ENCODE results near the gene PRKAB1.
"Not testable (repeated sequence)": the region's sequence is repeated elsewhere in the genome, so short reads cannot be mapped to it uniquely, and the experiment has no call there.

PRKAB1 gene, protein sequence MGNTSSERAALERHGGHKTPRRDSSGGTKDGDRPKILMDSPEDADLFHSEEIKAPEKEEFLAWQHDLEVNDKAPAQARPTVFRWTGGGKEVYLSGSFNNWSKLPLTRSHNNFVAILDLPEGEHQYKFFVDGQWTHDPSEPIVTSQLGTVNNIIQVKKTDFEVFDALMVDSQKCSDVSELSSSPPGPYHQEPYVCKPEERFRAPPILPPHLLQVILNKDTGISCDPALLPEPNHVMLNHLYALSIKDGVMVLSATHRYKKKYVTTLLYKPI

DNA sequence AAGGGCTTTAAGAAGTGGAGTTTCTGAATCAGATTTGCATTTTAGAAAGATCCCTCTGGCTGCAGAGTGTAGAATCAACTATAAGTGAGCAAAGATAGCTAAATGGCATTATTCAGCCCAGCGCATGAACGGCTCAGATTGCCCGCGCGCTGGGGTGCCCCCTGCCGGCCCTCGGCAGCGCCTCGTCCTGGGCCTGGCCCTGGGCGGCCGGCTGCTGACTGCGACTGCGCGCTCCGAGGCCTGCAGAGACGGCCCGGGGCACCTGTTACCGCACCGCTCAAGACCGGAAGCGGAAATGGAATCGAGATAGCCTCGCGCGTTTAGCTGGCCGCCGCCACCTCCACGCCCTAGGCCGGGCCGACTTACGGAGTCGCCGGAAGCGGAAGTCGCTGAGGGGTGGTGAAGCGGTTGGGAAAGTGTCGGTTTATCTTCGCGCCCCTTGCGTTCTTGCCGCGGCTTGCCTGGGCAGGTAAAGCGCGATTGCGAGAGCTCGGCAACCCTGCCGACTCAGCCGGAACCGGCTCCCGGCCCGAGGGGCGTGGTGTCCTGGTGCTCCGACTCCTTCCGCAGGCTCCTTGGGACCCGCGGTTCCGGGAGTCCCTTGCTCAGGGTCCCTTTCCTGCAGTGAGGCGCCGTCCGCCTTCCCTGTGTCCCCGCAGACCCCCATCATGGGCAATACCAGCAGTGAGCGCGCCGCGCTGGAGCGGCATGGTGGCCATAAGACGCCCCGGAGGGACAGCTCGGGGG lies at the start of gene PRKAB1:
TSS of gene PRKAB1 (plus strand) at position 557 of the 747 bp plus-strand sequence. CDS start at position 669, 112 bp downstream.
- peak; percentile 97 for DNase-seq

DNA sequence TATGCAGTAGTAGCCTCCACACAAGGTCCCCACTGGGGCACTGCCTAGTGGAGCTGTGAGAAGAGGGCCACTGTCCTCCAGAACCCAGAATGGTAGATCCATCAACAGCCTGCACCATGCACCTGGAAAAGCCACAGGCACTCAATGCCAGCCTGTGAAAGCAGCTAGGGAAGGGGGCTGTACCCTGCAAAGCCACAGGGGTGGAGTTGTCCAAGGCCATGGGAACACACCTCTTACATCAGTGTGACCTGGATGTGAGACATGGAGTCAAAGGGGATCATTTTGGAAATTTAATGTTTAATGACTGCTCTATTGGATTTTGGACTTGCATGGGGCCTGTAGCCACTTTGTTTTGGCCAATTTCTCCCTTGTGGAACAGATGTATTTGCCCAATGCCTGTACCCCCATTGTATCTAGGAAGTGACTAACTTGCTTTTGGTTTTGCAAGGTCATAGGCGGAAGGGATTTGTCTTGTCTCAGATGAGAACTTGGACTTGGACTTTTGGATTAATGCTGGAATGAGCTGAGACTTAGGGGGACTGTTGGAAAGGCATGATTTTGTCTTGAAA lies 49.5 kb upstream of the PRKAB1 start:
- not testable (repeated sequence) for DNase-seq

DNA sequence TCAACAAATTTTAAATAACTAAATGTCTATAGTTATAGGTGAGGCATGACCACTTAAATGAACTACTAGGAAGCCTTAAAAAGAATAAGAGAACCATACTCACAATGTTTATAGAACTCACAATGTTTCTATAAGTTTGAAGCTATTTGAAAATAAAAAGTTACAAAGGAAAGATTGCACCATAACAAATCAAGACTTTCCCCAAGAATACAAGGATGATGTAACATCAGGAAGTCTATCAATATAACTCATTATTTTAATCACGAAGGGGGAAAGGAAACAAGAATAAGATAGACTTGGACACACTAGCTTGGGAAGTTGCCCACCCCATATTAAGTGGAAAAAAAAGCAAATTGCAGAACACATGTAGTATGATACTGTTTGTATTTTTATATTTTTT lies 47.4 kb upstream of the PRKAB1 start:
- no peak for DNase-seq

DNA sequence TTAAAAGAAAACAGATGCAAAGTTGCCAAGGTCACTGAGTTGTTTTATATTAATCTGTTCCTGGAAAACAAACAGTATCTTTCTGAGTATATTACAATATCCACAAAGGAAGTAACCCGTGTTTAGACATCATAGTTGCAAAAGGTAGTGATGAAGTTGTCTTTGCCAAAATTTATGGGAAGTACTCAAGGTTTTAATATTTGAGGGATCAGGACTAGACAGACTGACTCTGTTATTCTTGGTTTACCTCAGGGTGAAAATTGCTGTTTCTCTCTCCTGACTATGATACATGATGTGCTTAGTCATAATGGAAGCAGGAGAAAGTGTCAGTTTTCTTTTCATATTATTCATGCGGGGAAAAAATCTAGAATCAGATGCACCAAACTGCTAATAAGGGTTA lies 46.1 kb upstream of the PRKAB1 start:
- DNase-seq: no peak

DNA sequence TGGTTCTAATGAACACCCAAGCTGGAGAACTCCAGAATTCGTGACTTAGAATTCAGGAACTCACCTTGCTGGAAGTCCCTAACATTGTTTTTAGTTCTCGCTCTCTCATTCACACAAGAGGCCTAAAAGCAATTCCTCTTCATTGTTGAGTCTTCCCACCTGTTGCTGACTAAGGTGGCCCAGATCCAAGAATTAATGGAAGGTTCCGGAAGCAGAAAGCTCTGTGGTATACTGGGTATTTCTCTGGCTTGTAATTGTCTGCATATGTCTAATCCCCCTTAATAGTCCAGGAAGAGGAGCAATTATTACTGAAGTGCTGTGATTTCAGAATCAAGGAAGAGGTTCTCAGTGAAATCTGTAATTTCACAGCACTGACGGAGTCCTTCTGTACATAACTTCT lies 43.0 kb upstream of the PRKAB1 start:
- DNase-seq: no peak

DNA sequence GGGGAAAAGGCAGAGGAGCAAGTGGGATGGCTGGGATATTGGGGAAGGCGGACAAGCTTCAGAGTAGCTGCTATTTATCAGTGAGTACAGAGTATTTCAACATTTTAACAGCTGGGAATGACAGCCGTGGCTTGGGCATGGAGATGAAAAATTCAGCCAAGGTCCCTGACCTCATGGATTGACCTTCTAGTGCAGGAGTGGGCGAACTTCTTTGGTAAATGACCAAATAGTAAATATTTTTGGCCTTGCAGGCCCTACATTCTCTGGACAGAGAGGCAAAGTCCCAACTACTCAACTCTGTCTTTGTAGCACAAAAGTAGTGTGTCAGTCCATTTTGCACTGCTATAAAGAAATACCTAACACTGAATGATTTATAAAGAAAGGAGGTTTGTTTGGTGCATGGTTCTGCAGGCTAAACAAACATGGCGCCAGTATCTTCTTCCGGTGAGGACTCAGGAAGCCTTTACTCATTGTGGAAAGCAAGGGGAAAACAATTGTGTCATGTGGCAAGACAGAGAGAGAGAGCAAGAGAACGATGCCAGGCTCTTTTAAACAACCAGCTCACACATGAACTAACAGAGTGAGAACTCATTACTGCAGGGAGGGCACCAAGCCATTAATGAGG lies 40.8 kb upstream of the PRKAB1 start:
- no peak for DNase-seq

DNA sequence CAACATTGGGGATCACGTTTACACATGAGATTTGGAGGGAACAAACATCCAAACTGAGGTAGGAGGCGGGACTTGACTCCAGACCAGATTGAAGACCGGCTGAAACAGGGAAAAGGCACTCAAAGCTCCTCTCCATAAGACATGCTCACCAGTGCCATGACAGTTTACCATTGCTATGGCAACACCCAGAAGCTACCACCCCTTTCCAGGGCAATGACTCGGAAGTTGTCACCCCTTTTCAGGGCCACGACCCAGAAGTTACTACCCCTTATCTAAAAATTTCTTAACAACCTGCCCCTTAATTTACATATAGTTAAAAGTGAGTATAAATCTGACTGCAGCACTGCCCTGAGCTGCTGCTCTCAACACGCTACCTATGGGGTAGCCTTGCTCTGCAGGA lies 40.2 kb upstream of the PRKAB1 start:
- no peak for DNase-seq

DNA sequence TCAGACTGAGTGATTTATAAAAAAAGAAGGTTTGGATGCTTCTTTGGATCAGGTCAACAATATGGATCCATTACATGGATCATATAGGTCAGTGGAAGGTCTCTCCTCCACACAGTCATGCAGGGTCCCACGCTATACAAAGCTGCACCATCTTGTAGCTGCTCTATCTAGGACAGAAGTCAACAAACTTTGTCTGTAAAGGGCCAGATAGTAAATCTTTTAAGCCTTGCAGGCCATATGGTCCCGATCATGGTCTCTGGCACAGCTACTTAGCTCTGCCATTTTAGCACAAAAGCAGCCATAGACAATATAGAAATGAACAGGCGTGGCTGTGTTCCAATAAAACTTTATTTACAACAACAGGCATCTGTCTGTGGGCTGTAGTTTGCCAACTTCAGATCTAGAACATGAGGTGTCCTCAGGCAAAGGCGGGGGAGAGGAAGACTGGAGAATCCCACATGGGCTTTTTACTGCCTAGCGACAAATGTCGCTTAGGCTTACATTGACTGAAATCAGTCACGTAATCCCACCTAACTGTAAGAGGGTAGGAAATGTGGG lies 37.6 kb upstream of the PRKAB1 start:
- no peak for DNase-seq

DNA sequence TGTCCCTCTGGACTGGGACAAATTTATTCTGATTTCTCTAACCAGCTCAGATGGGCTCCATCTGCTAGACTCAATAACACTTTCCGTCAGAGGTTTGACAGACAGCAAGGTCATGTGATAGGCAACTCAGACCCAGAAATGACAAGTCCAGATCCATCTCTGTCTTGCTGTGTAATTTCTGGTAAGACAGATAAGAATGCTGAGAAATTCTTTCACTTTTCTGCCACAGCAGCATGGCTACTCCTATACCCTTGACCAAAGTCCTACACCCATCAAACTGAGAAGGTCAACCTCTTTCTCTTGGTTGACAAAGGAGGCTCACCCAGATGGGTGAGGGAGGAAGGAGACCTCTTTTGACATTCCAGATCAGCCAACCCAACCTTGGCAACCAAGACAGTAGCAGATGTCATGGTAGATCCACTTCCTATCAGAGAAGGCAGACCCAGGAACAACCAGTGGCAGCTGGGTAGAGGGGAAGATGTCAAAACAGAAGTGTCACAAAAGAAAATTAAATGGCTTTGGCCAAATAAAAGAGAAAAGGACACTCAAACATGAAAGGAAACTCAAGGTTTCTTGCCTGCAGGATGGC lies 36.9 kb upstream of the PRKAB1 start:
- no peak for DNase-seq

DNA sequence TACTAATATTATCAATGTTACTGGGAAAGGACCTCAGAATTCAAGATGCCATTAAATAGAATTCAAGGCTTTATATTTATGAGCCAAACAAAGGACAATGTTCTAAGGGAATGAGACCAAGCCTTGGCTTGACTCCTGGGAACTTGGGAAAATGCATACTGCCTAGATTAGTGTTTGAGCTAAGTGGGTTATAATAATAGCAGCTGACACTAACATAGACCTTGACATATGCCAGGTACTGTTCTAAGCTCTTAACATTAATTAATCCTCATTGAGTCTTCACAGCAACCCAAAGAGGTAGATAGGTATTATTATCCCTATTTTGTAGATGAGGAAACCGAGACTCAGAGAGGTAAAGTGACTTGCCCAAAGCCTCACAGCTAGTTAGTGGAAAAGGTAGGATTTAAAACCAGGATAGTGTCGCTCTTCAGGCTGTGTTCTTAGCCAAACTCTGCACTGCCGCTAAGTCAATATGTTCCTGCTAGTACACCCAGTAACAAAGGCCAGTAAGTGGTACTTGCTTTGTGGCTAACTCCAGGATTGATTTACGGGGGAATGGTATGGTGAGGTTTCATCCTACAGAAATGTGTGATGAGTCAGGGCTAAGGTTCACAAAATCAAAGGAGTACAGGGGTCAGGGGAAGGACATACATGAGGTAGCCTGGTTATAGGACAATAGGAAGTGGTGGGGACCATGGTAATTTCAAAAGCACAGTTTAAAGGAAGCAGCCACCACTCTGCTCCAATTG lies 35.8 kb upstream of the PRKAB1 start:
- no peak for DNase-seq

DNA sequence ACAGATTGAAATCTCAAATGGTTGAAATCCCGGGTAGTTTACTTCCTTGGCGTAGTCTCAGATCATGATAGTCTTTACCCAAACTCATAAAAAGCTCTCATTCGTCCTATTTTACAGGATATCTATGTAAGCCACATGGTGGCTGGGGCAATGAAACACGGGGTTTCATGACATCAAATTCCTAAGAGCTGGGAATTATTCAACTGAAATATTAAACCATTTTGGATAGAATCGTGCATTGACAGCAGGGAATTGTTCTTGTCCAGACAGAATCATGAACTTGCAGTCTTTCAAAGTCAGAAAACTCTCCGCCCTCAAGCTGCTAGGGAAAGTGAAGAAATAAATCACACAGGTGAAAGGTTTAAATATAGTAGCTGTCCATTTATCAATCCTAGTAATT lies 33.2 kb upstream of the PRKAB1 start:
- DNase-seq: no peak

DNA sequence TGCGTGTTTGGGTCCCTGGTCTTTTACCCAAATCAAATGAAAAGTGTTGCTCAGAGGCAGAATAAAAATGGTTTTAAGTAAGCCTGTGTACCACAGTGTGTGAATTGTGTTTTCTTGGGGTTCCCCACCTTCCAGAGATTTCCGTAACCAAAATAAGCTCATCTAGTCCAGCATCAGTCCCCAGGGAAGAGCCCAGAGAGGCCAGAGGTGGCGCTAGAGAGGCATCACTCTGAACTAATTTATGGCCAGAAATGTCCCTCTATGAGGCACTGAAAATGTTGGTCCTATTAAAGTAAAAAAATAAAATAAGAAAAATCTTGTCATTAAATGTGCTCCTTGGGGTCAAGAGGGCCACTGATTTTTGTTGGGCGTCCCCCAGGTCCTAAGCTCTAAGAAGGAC lies 24.9 kb upstream of the PRKAB1 start:
- peak; percentile 11 for DNase-seq

DNA sequence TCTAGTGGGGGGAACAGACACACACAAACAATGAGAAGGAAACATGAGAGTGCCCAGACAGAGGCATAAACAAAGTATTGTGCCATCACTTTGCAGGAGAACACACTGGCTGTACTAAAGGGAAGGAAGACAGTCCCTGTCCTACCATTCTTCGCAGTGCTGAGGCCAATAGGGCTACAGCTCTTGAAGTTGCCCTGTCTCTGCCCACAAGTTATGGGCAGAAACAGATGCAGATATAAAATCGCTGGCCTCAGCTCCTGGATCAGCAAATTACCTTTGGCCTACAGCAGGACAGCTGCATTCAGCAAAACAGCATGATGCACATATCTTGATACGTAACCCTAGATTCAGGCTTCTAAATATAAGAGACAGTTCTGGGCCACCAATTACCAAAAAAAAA lies 23.0 kb upstream of the PRKAB1 start:
- DNase-seq: no peak

DNA sequence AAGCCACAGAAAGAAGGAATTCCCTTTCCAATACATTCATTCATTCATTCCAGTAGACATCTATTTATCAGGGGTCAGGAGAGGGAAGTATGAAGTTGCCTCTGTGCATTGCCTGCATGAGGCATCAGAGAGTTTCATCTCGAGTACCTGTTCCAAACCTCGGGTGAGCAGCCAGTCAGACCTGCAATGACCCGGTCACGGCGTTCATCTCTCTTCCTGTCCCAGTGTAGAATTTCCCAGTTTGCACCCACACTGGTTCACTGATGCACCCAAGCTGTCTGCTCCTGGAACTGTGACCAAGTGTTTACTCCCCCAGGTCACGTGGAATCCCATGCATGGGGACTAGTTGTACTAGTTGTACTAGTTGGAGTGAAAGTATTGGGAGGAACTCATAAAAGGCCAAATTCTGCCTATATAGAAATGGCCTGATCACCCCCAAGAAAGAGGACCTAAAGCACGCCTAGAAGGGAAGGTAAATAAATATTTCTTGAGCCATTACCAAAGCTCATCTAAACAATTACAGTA lies 22.3 kb upstream of the PRKAB1 start:
- no peak for DNase-seq

DNA sequence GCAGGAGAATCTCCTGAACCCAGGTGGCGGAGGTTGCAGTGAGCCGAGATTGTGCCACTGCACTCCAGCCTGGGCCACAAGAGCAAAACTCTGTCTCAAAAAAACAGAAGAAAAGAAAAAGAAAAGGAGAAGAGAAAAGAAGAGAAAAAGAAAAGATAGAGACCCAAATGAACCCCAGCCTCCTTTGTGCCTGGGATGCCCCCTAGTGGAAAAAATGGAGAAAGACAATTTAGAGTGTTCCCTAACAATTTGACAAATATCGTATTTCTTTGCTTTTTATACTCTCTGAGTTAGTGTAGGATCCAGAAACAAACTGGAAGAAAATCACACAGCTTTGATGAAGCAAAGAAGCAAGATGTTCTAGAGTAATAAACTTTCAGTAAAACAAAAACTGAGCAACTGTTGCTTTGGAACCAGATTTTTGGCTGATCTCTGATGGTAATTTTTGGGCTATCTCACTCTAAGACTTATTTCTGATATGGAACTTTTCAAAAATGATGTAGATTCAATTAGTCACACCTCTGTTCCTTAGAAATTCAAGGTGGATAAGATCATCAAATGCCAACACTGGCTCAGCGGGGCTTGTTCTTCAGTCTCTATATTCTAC lies 18.6 kb upstream of the PRKAB1 start:
- DNase-seq: no peak

DNA sequence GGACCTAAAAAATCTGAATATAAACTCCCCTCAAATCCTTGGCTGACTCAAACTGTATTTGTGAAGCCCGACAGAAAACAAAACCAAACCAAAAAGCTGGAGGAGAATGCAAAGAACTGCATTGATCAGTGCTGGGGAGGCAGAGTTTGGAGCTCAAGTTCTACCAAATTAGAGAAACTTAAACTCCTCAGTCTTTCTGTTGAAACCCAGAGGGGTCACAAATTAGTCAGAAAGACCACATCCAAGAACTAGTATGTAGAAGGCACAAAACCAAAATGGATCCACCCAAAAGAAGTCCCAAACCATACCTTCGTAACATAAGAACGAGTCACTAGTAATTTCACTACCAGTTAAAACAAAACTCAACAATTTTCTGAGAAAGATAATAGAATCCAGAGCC lies 15.3 kb upstream of the PRKAB1 start:
- DNase-seq: no peak

DNA sequence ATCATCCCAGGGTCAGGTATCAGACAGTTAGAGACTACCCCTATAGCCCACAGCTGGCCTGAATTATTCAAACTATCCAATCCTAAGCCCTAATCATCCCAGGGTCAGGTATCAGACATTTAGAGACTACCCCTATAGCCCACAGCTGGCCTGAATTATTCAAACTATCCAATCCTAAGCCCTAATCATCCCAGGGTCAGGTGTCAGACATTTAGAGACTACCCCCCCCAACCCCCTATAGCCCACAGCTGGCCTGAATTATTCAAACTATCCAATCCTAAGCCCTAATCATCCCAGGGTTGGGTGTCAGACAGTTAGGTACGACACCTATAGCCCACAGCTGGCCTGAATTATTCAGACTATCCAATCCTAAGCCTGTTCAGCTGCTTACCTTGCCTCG lies 10.9 kb upstream of the PRKAB1 start:
- DNase-seq: not testable (repeated sequence)

DNA sequence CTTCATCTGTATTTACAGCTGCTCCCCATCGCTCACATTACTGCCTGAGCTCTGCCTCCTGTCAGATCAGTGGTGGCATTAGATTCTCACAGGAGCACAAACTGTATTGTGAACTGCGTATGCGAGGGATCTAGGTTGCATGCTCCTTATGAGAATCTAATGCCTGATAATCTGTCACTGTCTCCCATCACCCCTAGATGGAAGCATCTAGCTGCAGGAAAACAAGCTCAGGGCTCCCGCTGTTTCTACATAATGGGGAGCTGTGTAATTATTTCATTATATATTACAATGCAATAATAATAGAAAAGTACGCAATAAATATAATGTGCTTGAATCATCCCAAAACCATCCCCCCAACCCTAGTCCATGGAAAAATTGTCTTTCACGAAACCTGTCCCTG lies 9.8 kb upstream of the PRKAB1 start:
- DNase-seq: not testable (repeated sequence)

DNA sequence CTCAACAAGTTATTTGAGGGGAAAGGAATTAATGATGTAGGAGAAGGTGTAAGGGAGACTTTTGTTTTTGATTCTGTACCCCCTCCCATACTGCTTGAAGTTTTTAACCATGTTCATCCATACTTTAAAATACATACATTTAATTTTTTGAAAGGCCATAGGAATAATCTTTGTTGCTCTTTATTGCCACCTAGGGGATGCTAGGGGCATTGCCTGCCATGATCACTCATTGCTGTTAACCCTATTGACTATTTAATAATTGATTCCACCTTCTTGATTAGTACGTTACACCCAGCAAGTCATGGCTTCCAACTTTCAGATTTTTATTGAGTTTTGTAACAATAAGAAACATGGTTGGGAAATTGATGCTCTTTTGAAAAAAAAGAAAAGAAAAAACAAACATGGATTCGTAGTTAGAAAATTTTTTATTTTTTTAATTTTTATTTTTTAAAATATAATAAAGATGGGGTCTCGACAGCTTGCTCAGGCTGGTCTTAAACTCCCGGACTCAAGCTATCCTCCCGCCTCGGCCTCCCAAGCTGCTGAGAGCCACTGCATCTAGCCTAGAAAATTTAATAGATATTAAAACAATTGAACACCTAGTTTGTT lies 8.5 kb upstream of the PRKAB1 start:
- DNase-seq: peak; percentile 63

DNA sequence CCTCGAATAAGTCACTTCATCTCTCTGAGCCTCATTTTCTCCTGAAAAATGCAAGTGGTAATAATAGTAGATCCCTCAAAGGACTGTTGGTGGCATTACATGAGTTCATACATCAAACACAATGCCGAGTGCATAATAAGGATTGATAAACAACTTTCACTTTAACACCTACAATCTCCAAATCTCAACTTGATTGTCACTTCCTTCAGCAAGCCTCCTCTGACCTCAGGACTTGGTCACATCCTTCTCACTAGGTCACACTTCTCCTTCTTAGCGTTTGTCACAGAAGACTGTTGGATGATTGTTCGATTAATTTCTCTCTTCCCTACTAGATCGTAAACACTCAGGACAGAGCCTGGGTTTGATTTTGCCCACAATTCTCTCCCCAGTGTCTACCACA lies 7.9 kb upstream of the PRKAB1 start:
- no peak for DNase-seq

DNA sequence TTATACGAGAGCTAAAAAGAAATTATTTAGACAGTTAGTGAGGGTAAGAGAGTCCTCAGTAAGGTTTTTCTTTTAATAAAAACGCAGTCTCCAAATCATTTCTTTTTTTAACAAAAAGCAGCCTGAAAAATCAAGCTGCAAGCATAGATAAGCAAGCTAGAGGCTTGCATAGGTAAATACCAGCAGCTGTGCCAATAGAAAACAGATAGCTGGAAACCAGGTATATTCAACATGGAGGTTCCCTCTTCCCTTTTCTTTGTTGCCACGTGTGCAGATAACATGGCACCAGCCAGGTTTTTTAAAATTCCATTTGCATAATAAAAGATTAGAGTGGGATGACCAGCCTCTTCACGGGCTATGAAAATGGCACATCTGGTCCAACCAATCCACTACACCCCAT lies 6.1 kb upstream of the PRKAB1 start:
- no peak for DNase-seq

Measured in activated CD4-positive, alpha-beta T cell treated with anti-CD3 and anti-CD28 coated beads for 48 hours (primary cell).